Astrocyte (in vitro differentiated cells and primary cell): ENCODE measurements around the gene VPS13D. TPM values are rescaled to one million over a fixed set of nuclear protein-coding genes. Genes with fewer than 3 reads are reported as not detected.

ENCODE experiments used
- DNase-seq: peaks from one replicate; pipeline ENCODE4 v3.0.0-alpha.2; 2010; ENCODE audit warnings: low read depth
- FAIRE-seq: peaks from 2 replicates; lab custom pipeline; 2011; peaks lifted over from hg19 to GRCh38; lab: Jason Lieb, UNC
- H2AFZ ChIP-seq: 2 replicates; pipeline ENCODE4 v1.6.0; 2012; ENCODE audit warnings: low read depth, low read length, inconsistent platforms
- H3K27ac ChIP-seq: 2 replicates; pipeline ENCODE4 v1.5.1; 2011; ENCODE audit warnings: low read depth, low read length, inconsistent platforms
- H3K27me3 ChIP-seq: 2 replicates; pipeline ENCODE4 v1.6.0; 2011; ENCODE audit warnings: low read length, inconsistent platforms; ENCODE audit not compliant: insufficient read depth
- H3K36me3 ChIP-seq: 2 replicates; pipeline ENCODE4 v1.5.1; 2011; ENCODE audit warnings: low read length, inconsistent platforms; ENCODE audit not compliant: insufficient read depth
- H3K4me1 ChIP-seq: 2 replicates; pipeline ENCODE4 v1.5.1; 2011; ENCODE audit warnings: low read length, inconsistent platforms; ENCODE audit not compliant: insufficient read depth
- H3K4me2 ChIP-seq: 2 replicates; pipeline ENCODE4 v1.6.0; 2012; ENCODE audit warnings: low read length, inconsistent platforms
- H3K4me3 ChIP-seq: 2 replicates; pipeline ENCODE4 v1.5.1; 2011; ENCODE audit warnings: low read depth, mild to moderate bottlenecking, low read length, inconsistent platforms; ENCODE audit not compliant: insufficient read depth
- H3K79me2 ChIP-seq: 2 replicates; pipeline ENCODE4 v1.6.0; 2012; ENCODE audit warnings: mild to moderate bottlenecking, low read length, inconsistent platforms; ENCODE audit not compliant: insufficient read depth
- H3K9ac ChIP-seq: 2 replicates; pipeline ENCODE4 v1.6.0; 2012; ENCODE audit warnings: mild to moderate bottlenecking, low read length, inconsistent platforms
- H3K9me3 ChIP-seq: 2 replicates; pipeline ENCODE4 v1.5.1; 2012; ENCODE audit warnings: low read depth, mild to moderate bottlenecking, low read length, inconsistent platforms; ENCODE audit not compliant: insufficient read depth
- H4K20me1 ChIP-seq: 2 replicates; pipeline ENCODE4 v1.6.0; 2012; ENCODE audit warnings: low read length, inconsistent platforms; ENCODE audit not compliant: insufficient read depth
- H3K27ac Mint-ChIP-seq: one replicate; pipeline ENCODE4 v1.8.0; 2021; ENCODE audit warnings: mild to moderate bottlenecking, mixed read lengths; ENCODE audit not compliant: unreplicated experiment
- H3K27me3 Mint-ChIP-seq: one replicate; pipeline ENCODE4 v1.8.0; 2021; ENCODE audit warnings: low read depth, mixed read lengths; ENCODE audit not compliant: unreplicated experiment
- H3K36me3 Mint-ChIP-seq: one replicate; pipeline ENCODE4 v1.8.0; 2021; ENCODE audit warnings: low read depth, mixed read lengths; ENCODE audit not compliant: unreplicated experiment
- H3K4me1 Mint-ChIP-seq: one replicate; pipeline ENCODE4 v1.8.0; 2021; ENCODE audit warnings: low read depth, mixed read lengths; ENCODE audit not compliant: unreplicated experiment
- H3K4me3 Mint-ChIP-seq: one replicate; pipeline ENCODE4 v1.8.0; 2021; ENCODE audit warnings: mild to moderate bottlenecking, moderate library complexity, mixed read lengths; ENCODE audit not compliant: unreplicated experiment
- H3K9me3 Mint-ChIP-seq: one replicate; pipeline ENCODE4 v1.8.0; 2021; ENCODE audit warnings: mild to moderate bottlenecking, mixed read lengths; ENCODE audit not compliant: unreplicated experiment
- CTCF ChIP-seq: IDR thresholded peaks from 2 replicates; pipeline ENCODE4 v1.5.1; 2011; ENCODE audit warnings: low read depth, mild to moderate bottlenecking, inconsistent platforms, low read length, moderate library complexity; ENCODE audit not compliant: insufficient read depth
- EZH2 ChIP-seq: IDR thresholded peaks from 2 replicates; pipeline ENCODE4 v1.6.1; 2012; ENCODE audit warnings: mild to moderate bottlenecking, low read length, inconsistent platforms; ENCODE audit not compliant: insufficient read depth
- total RNA-seq: library from RNA; stranded (reverse); gene quantifications from 2 replicates; pipeline ENCODE4 v1.2.1, GENCODE V29; 2021

Gene VPS13D
- total RNA-seq, 1 donor from 2014 or later, result 25.9 TPM

GRCh38 chr1:12451560-12451900 lies 221.7 kb downstream of the VPS13D start:
- peaks cover 50% of the 10 kb centered on the region for H3K4me1 ChIP-seq
- no peaks in the 10 kb centered on the region for H3K27me3 ChIP-seq
- no peak overlapping the region for H3K27ac ChIP-seq
- H3K79me2 ChIP-seq, result no peaks in the 10 kb centered on the region
- DNase-seq, result no peak
- Mint-ChIP-seq H3K9me3 (no peaks in the 10 kb centered on the region), H3K4me1 (peaks cover 15% of the 10 kb centered on the region), H3K4me3 (no peak overlapping the region), H3K27ac (no peak overlapping the region), H3K27me3 (no peaks in the 10 kb centered on the region), H3K36me3 (peaks cover 12% of the 10 kb centered on the region)
- no peak overlapping the region for H2AFZ ChIP-seq
- no peak overlapping the region for H3K4me2 ChIP-seq
- FAIRE-seq, result no peak
- no peaks in the 10 kb centered on the region for H3K9me3 ChIP-seq
- no peak overlapping the region for H3K9ac ChIP-seq
- no peaks in the 10 kb centered on the region for H3K36me3 ChIP-seq
- no peaks in the 10 kb centered on the region for H4K20me1 ChIP-seq
- TF ChIP-seq CTCF (no peak), EZH2 (no peak)
- H3K4me3 ChIP-seq, result no peak overlapping the region

- no peak overlapping the region for H3K4me3 Mint-ChIP-seq
- no peaks in the 10 kb centered on the region for H3K9me3 ChIP-seq
- no peak overlapping the region for H2AFZ ChIP-seq
- no peak for DNase-seq
- H3K9me3 Mint-ChIP-seq, result no peaks in the 10 kb centered on the region
- no peaks in the 10 kb centered on the region for H3K79me2 ChIP-seq
- FAIRE-seq, result no peak
- H3K27me3 Mint-ChIP-seq, result no peaks in the 10 kb centered on the region
- TF ChIP-seq EZH2 (no peak), CTCF (no peak)
- H3K27ac Mint-ChIP-seq, result no peak overlapping the region
- peaks cover 50% of the 10 kb centered on the region for H3K4me1 ChIP-seq
- peaks cover 22% of the 10 kb centered on the region for H3K4me1 Mint-ChIP-seq
- no peaks in the 10 kb centered on the region for H3K27me3 ChIP-seq
- no peaks in the 10 kb centered on the region for H4K20me1 ChIP-seq
- no peak overlapping the region for H3K9ac ChIP-seq
- H3K27ac ChIP-seq, result no peak overlapping the region
- no peak overlapping the region for H3K4me2 ChIP-seq
- H3K36me3 Mint-ChIP-seq, result peaks cover 15% of the 10 kb centered on the region
- no peak overlapping the region for H3K4me3 ChIP-seq
- H3K36me3 ChIP-seq, result no peaks in the 10 kb centered on the region
Observed at GRCh38 chr1:12452262-12452661, 222.4 kb downstream of the VPS13D start.

GRCh38 chr1:12453400-12454343 lies 223.8 kb downstream of the VPS13D start:
- peaks cover 22% of the 10 kb centered on the region for H3K4me1 Mint-ChIP-seq
- no peak for FAIRE-seq

More at GRCh38 chr1:12453400-12454343, 223.8 kb downstream of the VPS13D start:
- Histone ChIP-seq H3K79me2 (no peaks in the 10 kb centered on the region), H3K4me2 (no peak overlapping the region), H3K36me3 (no peaks in the 10 kb centered on the region), H3K27me3 (no peaks in the 10 kb centered on the region), H3K9ac (no peak overlapping the region), H3K9me3 (no peaks in the 10 kb centered on the region), H3K4me3 (no peak overlapping the region), H3K27ac (peak overlapping the region; percentile 70), H4K20me1 (no peaks in the 10 kb centered on the region), H3K4me1 (peaks cover 40% of the 10 kb centered on the region), H2AFZ (no peak overlapping the region)
- no peak for TF ChIP-seq EZH2
- H3K27ac Mint-ChIP-seq, result no peak overlapping the region
- H3K27me3 Mint-ChIP-seq, result no peaks in the 10 kb centered on the region
- H3K9me3 Mint-ChIP-seq, result no peaks in the 10 kb centered on the region
- H3K36me3 Mint-ChIP-seq, result peaks cover 15% of the 10 kb centered on the region
- H3K4me3 Mint-ChIP-seq, result no peak overlapping the region
- no peak for DNase-seq
